Testis (tissue), 2 donors: ENCODE measurements around the gene TRIM52.

Experiments used
- POLR2A ChIP-seq: fragments of 450-650 bp; IDR thresholded peaks from one replicate; pipeline ENCODE4 v1.6.1; 2017; ENCODE audit warnings: antibody characterized with exemption, mild to moderate bottlenecking, moderate library complexity
- TF ChIP-seq, protein P1 (sequence below), 3 experiments: fragments of 450-650 bp in 2 of 3; fragments of 200-600 bp in 1 of 3; sonication (generic) in 1 of 3; IDR thresholded peaks; one replicate each; pipeline ENCODE4 v1.5.1; 2016 to 2019; ENCODE audit warnings: antibody characterized with exemption in 3 of 3, mild to moderate bottlenecking in 2 of 3, moderate library complexity in 1 of 3

- TF ChIP-seq, protein P1, sequence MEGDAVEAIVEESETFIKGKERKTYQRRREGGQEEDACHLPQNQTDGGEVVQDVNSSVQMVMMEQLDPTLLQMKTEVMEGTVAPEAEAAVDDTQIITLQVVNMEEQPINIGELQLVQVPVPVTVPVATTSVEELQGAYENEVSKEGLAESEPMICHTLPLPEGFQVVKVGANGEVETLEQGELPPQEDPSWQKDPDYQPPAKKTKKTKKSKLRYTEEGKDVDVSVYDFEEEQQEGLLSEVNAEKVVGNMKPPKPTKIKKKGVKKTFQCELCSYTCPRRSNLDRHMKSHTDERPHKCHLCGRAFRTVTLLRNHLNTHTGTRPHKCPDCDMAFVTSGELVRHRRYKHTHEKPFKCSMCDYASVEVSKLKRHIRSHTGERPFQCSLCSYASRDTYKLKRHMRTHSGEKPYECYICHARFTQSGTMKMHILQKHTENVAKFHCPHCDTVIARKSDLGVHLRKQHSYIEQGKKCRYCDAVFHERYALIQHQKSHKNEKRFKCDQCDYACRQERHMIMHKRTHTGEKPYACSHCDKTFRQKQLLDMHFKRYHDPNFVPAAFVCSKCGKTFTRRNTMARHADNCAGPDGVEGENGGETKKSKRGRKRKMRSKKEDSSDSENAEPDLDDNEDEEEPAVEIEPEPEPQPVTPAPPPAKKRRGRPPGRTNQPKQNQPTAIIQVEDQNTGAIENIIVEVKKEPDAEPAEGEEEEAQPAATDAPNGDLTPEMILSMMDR (IDR thresholded peaks at IDR 0.05): no peak
- TF ChIP-seq POLR2A: no peak
These were observed 22.4 kb upstream of the TRIM52 start for GRCh38 chr5:181283347-181283746.
